ENCODE measurements around the gene ZNF497. TPM values are rescaled to one million over a fixed set of nuclear protein-coding genes. Genes with fewer than 3 reads are reported as not detected.

The ZNF497 gene
- total RNA-seq, 4 donors from 2014 or later, result 7.1 to 16.2 (median 8.1) TPM

DNA sequence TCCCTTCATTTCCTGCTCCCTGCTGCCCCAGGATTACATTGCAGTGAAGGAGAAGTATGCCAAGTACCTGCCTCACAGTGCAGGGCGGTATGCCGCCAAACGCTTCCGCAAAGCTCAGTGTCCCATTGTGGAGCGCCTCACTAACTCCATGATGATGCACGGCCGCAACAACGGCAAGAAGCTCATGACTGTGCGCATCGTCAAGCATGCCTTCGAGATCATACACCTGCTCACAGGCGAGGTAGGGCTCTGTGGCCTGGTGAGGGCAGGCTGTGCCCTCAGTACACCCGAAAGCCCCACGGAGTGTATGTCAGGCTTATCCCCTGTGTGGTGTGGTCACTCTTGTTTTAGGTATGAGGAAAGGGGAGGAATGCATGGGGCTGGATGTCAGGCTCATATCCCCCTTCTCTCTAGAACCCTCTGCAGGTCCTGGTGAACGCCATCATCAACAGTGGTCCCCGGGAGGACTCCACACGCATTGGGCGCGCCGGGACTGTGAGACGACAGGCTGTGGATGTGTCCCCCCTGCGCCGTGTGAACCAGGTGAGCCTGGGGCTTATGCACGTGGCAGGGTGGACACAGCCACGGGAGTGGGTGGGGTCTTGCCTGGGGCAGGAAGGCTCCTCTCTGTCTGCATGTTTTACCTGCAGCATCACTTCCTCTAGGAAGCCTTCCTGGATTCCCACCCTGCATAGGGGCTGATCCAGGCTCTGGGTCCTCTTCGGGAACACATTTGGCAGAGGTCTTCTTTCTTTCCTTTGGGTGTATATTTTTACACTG is 30.6 kb upstream of the ZNF497 start:
- Histone ChIP-seq H3K27ac (no peak overlapping the region), H3K4me3 (replicated peaks in 1 of 3) (no peak overlapping the region), H3K36me3 (peaks cover 20 to 32% of the 10 kb centered on the region in 2 donors), H3K27me3 (peaks cover 6% of the 10 kb centered on the region), H3K4me1 (peaks cover 0 to 18% of the 10 kb centered on the region in 2 donors), H3K9me3 (no peaks in the 10 kb centered on the region)
- no peak for DNase-seq
- TF ChIP-seq POLR2A (IDR thresholded peaks at IDR 0.05), result no peak
- TF ChIP-seq, protein P1, sequence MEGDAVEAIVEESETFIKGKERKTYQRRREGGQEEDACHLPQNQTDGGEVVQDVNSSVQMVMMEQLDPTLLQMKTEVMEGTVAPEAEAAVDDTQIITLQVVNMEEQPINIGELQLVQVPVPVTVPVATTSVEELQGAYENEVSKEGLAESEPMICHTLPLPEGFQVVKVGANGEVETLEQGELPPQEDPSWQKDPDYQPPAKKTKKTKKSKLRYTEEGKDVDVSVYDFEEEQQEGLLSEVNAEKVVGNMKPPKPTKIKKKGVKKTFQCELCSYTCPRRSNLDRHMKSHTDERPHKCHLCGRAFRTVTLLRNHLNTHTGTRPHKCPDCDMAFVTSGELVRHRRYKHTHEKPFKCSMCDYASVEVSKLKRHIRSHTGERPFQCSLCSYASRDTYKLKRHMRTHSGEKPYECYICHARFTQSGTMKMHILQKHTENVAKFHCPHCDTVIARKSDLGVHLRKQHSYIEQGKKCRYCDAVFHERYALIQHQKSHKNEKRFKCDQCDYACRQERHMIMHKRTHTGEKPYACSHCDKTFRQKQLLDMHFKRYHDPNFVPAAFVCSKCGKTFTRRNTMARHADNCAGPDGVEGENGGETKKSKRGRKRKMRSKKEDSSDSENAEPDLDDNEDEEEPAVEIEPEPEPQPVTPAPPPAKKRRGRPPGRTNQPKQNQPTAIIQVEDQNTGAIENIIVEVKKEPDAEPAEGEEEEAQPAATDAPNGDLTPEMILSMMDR (IDR thresholded peaks at IDR 0.05), result no peak
- 94% methylated on average over 19 to 25 of the region's 26 CpGs for WGBS, 2 donors
- intact Hi-C loops (cut with DNase I), result no loop called here

DNA sequence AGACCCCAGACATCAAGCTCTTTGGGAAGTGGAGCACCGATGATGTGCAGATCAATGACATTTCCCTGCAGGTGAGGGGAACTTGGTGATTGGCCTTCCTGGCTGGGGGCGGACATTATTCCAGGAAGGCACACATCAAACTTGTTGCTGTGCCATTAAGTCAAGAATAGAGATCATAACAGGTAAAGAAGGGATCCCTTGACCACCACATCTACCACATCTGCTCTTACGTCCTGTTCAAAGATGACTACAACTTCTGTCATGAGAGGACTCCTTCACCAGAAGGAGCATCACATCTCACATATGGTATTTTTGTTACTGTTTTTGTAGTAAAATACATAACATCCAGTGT is 25.6 kb upstream of the ZNF497 start:
- Histone ChIP-seq H3K36me3 (peaks cover 5 to 13% of the 10 kb centered on the region in 2 donors), H3K4me1 (peaks cover 15 to 20% of the 10 kb centered on the region in 2 donors)
- WGBS, 2 donors, result 88 to 89% methylated on average over 3 of the region's 3 CpGs

DNA sequence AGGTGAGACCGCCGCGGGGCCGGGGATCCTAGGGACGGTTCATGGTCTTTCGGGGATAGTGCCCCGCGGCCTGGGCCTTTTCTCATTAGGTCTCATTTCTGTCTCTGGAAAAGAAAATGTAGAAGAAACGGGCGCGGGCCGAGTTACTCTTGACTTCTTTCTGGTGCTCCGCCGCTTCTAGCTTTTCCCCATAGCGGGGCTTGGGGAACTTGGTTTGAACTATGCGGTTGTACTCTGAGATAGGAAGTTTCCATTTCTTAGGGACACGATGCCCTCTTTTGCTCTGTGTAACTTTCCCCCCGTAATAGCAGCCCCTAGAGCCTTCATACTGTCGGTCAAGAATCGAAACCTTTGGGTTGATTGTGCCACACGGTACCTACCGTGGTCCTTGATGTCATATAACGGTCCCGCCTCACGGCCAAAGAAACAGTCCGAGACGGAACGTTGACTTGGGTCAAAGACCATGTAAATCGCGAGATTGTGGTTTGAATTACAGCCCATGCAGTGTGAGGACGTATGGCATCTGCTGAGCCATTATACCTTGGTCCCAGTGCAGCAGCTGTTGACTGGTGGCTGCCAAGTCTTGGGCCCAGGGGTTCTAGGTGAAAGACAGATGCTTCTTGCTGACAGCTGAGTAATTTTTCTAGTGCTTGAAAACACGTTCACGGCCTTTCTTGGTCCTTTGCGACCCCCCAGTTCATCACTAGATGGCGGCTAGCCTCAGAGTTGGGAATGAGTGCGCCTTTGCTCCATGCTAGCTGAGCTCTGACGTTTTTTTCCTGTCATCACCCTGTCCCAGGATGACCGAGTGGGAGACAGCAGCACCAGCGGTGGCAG is 25.0 kb upstream of the ZNF497 start:
- 9% methylated on average over 39 of the region's 39 CpGs for WGBS, 2 donors
- intact Hi-C loops (cut with DNase I), result loop anchor here (10.0 kb wide), 1 partner anchor 63 kb away; the partner anchor contains the start of gene ZSCAN22
- H3K9me3 ChIP-seq, result no peaks in the 10 kb centered on the region
- peak overlapping the region in 1 of 3 donors; percentile 89 for H3K27ac ChIP-seq
- no peak for DNase-seq
- H3K27me3 ChIP-seq, result no peaks in the 10 kb centered on the region
- peaks cover 15 to 20% of the 10 kb centered on the region in 2 donors for H3K4me1 ChIP-seq
- peaks cover 0 to 9% of the 10 kb centered on the region in 2 donors for H3K36me3 ChIP-seq
- no peak for TF ChIP-seq POLR2A (IDR thresholded peaks at IDR 0.05)
- TF ChIP-seq, protein P1 (IDR thresholded peaks at IDR 0.05), result no peak
- H3K4me3 ChIP-seq (replicated peaks in 1 of 3), result peak overlapping the region; percentile 54 to 82 (median 57)

More for the DNA sequence above, 25.6 kb upstream of the ZNF497 start:
- H3K9me3 ChIP-seq, result no peaks in the 10 kb centered on the region
- no peak for TF ChIP-seq POLR2A (IDR thresholded peaks at IDR 0.05)
- TF ChIP-seq, protein P1 (IDR thresholded peaks at IDR 0.05), result no peak
- no peaks in the 10 kb centered on the region for H3K27me3 ChIP-seq
- H3K27ac ChIP-seq, result no peak overlapping the region
- no peak for DNase-seq
- intact Hi-C loops (cut with DNase I), result loop anchor here (10.0 kb wide), 1 partner anchor 63 kb away; the partner anchor contains the start of gene ZSCAN22
- H3K4me3 ChIP-seq (replicated peaks in 1 of 3), result peak overlapping the region in 1 of 3 donors; percentile 54

DNA sequence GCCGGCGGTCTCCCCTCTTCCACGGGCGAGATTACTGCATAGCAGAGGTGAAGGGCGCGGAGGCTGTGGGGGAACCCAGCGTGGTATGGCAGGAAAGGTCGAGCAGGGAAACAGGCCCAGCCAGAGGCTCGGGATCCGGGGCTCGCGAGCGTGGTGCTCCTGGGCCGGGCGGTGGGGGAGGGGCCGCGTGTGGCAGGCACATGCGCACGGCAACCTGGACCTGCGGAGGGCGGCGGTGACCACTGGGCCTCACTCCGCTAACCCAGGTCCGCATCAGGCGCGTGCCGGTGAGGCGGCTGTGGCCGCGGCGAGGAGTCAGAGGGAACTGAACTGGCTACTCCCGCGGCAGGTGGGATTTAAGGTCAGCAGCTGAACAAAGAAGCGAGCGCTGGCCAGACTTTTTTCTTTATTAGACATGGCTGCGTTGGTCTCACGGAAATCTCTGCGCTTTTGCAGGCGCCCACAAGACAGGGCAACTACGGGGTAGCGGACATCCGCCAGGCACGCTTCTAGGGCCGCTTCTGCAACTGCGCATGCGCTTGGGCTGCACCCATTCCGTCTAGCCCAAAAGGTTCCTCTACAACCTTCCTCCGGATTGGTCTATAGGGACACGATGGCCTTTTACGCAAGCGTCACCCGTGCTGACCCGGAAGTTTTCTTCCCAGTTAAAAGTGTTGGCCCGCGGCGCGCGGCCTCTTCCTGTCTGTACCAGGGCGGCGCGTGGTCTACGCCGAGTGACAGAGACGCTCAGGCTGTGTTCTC is 24.2 kb upstream of the ZNF497 start, which contains the start of gene RPS5:
Gene RPS5, plus strand, starts transcription at position 694 of the 762 bp plus-strand sequence. CDS start 869 bp downstream, outside the sequence.
- peak; percentile 96 for DNase-seq

More for the DNA sequence above, 24.2 kb upstream of the ZNF497 start, which contains the start of gene RPS5:
- Histone ChIP-seq H3K27ac (peak within 1 kb of the TSS; percentile 89 to 99 (median 93)), H3K4me1 (peaks cover 18 to 26% of the 10 kb centered on the region in 2 donors), H3K27me3 (no peaks in the 10 kb centered on the region), H3K4me3 (replicated peaks in 1 of 3) (peak within 1 kb of the TSS; percentile 54 to 82 (median 57)), H3K36me3 (peaks cover 0 to 8% of the 10 kb centered on the region in 2 donors), H3K9me3 (no peaks in the 10 kb centered on the region)
- peak; percentile 9 to 75 for TF ChIP-seq POLR2A (IDR thresholded peaks at IDR 0.05)
- TF ChIP-seq, protein P1 (IDR thresholded peaks at IDR 0.05), result no peak
- intact Hi-C loops (cut with DNase I), result loop anchor here (10.0 kb wide), 1 partner anchor 62 kb away; the partner anchor contains the start of gene ZSCAN22
- WGBS, 2 donors, result 0 to 1% methylated on average over 21 to 22 of the region's 64 CpGs

Measured in thyroid gland (tissue), 4 donors.